WI38 (cell line): Measurements from ENCODE around the gene VPS37B.

Source experiments
- H3K4me3 ChIP-seq: 2 replicates; pipeline ENCODE4 v1.5.1; 2011; ENCODE audit warnings: low read depth, mild to moderate bottlenecking, control low read depth, low read length
- TF ChIP-seq, protein P1 (sequence below): IDR thresholded peaks from 2 replicates; pipeline ENCODE4 v1.5.1; 2012; ENCODE audit warnings: low read depth, mild to moderate bottlenecking, control low read depth, low read length

Gene VPS37B

GRCh38 chr12:122837306-122838265 lies 58.3 kb downstream of the VPS37B start:
- TF ChIP-seq, protein P1, sequence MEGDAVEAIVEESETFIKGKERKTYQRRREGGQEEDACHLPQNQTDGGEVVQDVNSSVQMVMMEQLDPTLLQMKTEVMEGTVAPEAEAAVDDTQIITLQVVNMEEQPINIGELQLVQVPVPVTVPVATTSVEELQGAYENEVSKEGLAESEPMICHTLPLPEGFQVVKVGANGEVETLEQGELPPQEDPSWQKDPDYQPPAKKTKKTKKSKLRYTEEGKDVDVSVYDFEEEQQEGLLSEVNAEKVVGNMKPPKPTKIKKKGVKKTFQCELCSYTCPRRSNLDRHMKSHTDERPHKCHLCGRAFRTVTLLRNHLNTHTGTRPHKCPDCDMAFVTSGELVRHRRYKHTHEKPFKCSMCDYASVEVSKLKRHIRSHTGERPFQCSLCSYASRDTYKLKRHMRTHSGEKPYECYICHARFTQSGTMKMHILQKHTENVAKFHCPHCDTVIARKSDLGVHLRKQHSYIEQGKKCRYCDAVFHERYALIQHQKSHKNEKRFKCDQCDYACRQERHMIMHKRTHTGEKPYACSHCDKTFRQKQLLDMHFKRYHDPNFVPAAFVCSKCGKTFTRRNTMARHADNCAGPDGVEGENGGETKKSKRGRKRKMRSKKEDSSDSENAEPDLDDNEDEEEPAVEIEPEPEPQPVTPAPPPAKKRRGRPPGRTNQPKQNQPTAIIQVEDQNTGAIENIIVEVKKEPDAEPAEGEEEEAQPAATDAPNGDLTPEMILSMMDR: no peak
- H3K4me3 ChIP-seq: no peak overlapping the region

DNA sequence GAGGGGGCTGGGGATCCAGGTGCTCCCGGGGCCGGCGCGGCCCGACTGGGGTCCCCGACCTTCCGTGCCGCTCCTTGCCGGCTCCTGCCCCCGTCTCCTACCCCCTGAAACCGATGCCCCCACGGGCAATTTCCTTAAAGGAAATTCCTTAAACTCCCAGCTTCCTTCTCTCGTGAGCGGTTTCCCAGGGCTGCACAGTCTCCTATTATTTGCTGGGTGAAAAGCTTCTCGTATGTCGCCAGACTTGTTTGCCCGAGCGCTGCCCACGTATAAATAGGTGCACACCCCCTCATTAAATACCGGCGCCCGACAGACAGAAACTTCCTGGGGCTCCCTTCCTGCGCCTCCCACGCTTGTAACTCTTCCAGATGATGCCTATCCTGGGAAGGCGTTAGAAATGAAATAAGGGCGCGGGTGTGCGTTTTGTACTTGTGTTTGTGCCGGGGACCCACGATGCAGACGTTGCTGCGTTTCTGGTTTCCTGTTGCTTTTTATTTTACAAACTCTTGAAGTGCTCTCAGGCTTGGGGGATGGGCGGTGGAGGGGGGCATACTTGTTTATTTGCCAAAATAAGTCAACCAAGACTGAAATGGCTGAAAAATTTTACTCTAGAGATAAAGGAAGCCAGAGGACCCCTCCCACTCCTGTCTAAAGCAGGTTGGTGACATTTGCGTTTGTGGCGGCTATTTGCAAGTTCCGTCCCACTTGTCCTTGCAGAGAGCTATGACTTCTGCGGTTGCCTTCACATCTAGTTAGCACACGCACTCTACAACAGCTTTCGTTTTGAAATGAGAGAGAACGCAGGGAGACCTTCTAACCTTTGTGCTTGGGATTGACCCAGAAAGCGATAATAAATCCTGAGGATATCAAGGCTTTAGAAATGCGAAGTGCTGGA lies 59.6 kb downstream of the VPS37B start:
- TF ChIP-seq, protein P1: no peak
- peak overlapping the region; percentile 65 for H3K4me3 ChIP-seq

DNA sequence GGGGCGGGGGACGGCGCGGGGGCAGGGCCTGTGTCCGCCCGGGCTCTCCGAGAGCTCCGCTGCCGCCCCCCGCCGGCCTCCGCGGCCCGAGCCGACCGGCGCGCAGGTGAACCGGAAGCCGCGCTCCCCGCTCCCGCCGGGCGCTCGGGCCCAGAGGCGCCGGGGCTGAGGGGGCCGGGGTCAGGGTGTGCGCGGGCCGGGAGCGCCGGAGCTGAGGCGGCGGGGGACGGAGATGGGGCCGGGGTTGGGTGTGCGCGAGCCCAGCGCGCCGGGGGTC lies 60.2 kb downstream of the VPS37B start:
- TF ChIP-seq, protein P1: no peak
- H3K4me3 ChIP-seq: peak overlapping the region; percentile 65

GRCh38 chr12:122834921-122835749 lies 60.8 kb downstream of the VPS37B start, which contains the start of gene HIP1R:
Gene HIP1R, plus strand, starts transcription at chr12:122835457. Its CDS starts 94 bp downstream, at chr12:122835551.
- TF ChIP-seq, protein P1: no peak
- peak within 1 kb of the TSS; percentile 65 for H3K4me3 ChIP-seq

DNA sequence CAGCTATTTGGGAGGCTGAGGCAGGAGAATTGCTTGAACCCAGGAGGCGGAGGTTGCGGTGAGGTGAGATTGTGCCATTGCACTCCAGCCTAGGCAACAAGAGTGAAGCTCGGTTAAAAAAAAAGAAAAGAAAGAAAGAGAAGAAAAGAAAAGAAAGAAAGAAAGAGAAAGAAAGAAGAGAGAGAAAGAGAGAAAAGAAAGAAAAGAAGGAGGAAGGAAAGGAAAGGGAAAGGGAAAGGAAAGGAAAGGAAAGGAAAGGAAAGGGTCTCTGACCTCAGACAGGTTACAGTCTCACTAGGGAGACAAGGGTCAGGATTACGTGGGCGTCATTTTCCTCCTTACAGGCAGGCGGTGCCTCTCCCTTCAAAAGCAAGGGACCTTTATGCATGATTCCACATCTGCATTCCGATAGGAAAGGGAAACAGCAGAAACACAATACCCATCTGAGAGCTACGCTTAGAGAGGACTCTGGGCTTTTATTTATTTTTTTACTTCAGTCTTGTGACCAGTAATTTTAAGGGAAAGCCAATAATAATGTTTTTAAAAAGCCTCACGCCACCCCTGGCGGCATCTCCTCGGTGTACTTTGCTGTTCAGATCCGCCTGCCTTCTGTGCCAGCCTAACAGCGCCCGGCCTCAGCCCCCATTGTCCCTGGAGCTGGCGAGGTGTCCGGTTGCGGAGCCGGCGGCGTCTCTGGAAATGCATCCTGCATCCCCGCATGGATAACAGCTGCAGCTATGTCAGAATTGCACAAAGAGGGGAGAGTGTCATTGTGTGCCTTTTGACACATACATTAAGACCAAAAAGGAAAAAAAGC lies 61.6 kb downstream of the VPS37B start:
- TF ChIP-seq, protein P1: no peak
- peak overlapping the region; percentile 59 for H3K4me3 ChIP-seq

GRCh38 chr12:122830517-122831214 lies 65.3 kb downstream of the VPS37B start:
- TF ChIP-seq, protein P1: no peak

More at GRCh38 chr12:122830517-122831214, 65.3 kb downstream of the VPS37B start:
- H3K4me3 ChIP-seq: no peak overlapping the region
